ENCODE data around the gene AKAP13.

GRCh38 chr15:85581495-85581894 is 201.1 kb downstream of the AKAP13 start:
- TF ChIP-seq CTCF (conservative IDR thresholded peaks at IDR 0.05; ENCODE audit: low read depth, low read length) (no peak), EZH2 (IDR thresholded peaks at IDR 0.05; ENCODE audit: borderline replicate concordance, low read depth, low read length, poor library complexity, severe bottlenecking) (no peak)

All from A673 (cell line).